Middle frontal gyrus (tissue), 1 donor: ENCODE measurements around the gene FHOD3.
"Not testable (repeated sequence)": the region's sequence is repeated elsewhere in the genome, so short reads cannot be mapped to it uniquely, and the experiment has no call there.

ENCODE experiments used
- DNase-seq: peaks from one replicate; pipeline ENCODE4 v3.0.0-alpha.2; 2015; ENCODE audit warnings: low spot score; ENCODE audit errors: extremely low spot score

The FHOD3 gene

DNA sequence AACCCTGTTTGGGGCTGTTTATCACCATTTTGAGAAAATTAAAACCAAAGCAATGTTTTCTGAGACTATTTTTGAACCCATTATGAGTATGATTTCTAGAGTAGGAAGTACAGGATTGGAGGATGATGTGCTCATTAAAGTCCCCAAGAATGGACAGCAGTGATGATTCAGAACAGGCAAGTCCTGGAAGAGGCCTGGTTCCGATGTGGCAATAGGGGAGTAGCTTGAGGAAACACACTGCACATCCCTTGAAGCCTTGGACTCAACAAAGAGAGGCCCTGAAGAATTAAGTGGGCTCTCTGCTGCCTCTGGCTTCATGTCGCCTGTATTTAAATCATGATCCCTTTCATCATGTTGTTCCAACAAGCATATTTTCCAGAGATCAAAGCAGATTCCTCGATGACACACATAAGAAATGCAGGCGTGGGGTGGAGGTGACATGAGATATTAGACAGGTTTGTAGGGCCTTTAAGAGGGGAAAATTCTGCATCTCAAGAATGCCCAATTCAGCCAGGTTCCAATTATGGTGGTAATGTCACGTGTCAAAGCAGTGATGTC is 242.2 kb downstream of the FHOD3 start:
- DNase-seq: no peak

DNA sequence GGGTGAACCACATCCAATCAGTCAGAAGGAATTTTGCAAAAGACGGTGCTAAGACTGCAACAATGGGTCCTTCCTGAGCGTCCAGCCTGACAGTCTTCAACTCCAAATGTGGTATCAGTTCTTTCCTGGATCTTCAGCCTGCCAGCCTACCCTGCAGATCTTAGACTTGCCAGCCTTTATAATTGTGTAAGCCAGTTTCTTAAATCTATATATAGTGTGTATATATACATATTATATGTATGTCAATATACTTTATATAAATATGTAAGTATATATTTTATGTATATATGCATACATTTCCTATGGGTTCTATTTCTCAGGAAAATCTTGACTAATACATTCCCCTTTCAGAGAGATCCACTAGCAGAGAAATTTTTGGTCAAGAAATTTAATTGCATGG is 245.5 kb downstream of the FHOD3 start:
- DNase-seq: no peak

- no peak for DNase-seq
Observed at GRCh38 chr18:36543991-36544725, 246.6 kb downstream of the FHOD3 start.

- DNase-seq: no peak
Observed at GRCh38 chr18:36545821-36546427, 248.4 kb downstream of the FHOD3 start.

- no peak for DNase-seq
Observed at GRCh38 chr18:36546876-36547275, 249.4 kb downstream of the FHOD3 start.

- no peak for DNase-seq
Observed at GRCh38 chr18:36547544-36547943, 250.0 kb downstream of the FHOD3 start.

DNA sequence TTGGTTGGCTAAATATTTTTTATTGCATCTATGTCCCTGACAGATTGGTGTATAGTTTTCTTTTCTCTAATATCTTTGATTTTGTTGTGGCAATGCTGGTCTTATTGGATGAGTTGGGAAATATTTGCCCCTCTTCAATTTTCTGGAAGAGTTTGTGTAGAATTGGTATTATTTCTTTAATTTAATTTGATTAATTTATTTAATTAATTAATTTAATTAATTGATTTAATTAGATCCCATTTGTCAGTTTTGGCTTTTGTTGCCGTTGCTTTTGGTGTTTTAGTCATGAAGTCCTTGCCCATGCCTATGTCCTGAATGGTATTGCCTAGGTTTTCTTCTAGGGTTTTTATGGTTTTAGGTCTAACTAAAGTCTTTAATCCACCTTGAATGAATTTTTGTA is 253.8 kb downstream of the FHOD3 start:
- not testable (repeated sequence) for DNase-seq

GRCh38 chr18:36558234-36558633 is 260.7 kb downstream of the FHOD3 start:
- DNase-seq: no peak

- DNase-seq: no peak
Observed at GRCh38 chr18:36559149-36559857, 261.8 kb downstream of the FHOD3 start.

GRCh38 chr18:36560187-36560586 is 262.7 kb downstream of the FHOD3 start:
- DNase-seq: no peak

DNA sequence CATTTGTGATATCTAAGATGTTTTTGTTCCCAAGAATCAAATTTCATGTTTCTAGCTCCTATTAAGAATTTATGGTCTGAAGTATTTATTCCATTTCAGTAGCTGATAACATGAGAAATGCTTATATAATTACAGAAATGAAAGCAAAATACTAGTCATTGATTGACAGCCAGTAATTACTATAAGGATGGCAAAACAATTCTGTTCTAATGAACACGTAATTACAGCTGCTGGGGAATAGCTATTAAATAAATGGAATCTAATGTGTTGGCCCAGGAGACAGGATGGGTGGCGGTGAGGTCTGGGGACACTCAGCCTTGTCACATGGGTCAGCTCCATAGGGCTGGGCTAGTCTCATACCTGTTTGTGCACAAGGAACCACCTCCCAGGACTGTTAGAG is 263.5 kb downstream of the FHOD3 start:
- no peak for DNase-seq

- DNase-seq: no peak
Observed at GRCh38 chr18:36564841-36565240, 267.3 kb downstream of the FHOD3 start.

GRCh38 chr18:36567800-36568199 is 270.3 kb downstream of the FHOD3 start:
- DNase-seq: no peak

DNA sequence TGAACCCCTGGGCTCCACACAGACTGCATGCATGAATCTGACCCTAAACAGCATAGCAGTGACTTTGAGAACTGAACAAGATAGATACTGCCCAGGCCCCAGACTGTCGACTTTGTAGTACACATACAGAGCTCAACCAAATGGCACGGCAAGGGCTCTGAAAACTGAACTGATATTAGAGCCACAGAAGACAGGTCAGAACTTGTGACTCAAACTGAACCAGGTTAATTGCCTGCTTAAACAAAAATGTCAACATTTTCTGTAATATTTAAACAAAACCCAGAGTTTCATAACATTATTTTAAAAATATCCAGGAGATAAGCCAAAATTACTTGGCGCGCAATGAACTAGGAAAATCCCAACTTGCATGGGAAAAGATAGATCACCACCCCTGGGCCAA is 271.0 kb downstream of the FHOD3 start:
- DNase-seq: no peak

GRCh38 chr18:36572135-36572856 is 274.8 kb downstream of the FHOD3 start:
- peak; percentile 16 for DNase-seq

GRCh38 chr18:36576339-36576738 is 278.8 kb downstream of the FHOD3 start:
- DNase-seq: no peak

- DNase-seq: no peak
Observed at GRCh38 chr18:36578871-36579710, 281.6 kb downstream of the FHOD3 start.

DNA sequence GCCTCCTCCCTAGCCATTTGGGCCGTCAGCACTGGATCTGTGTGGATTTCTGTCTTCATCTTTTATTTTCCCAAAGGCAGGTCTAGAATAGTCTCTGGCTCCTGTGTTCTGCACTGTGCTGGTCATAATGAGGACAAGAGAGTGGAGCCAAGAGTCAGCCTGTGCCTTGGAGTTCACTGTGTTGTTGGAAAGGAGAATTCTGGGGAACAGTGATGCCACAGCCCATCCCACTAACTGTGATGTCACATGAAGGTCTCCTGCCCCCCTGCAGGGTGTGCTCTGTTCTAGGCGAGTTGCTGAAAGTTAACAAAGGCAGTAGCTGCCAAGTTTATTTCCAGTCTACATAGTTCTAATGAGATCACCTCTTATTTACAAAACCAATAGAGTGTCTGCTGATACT is 282.8 kb downstream of the FHOD3 start:
- no peak for DNase-seq

GRCh38 chr18:36580874-36581750 is 283.6 kb downstream of the FHOD3 start:
- DNase-seq: no peak
